Measurements from ENCODE around the gene BNIP3. TPM values are rescaled to one million over a fixed set of nuclear protein-coding genes. Genes with fewer than 3 reads are reported as not detected.

The BNIP3 gene
- total and polyA plus RNA-seq, 2 donors (not counting 3 experiments of a cell fraction or from before 2014, with no cell fraction given) = 51.4 to 53.3 TPM

DNA sequence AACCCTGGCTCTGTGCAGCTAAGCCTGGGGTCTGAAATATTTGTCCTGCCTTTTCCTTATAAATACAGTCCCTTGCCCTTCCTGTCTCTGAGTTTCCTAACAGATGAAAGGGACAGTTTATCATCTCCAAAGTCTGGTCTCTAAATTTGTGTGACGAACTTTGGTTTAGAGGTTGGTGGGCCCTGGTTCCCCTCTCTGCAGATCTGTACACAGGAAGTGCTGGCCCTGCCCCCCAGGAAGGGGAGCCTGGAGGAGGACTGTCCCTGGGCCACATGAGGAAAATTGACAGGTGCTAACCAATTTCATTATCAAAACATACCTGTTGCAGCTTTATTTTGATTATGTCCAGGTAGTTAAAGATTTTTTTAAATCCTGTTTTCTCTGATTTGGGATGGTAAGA is 46.5 kb downstream of the BNIP3 start:
- peaks cover 21% of the 10 kb centered on the region for H3K4me1 ChIP-seq (ENCODE audit: control insufficient read depth, extremely low read depth, insufficient read depth, low read length)
- H3K9me1 ChIP-seq (replicated peaks; ENCODE audit: control insufficient read depth, extremely low read depth, insufficient read depth, low read length) = no peaks in the 10 kb centered on the region
- DNase-seq (ENCODE audit: low read depth, low spot score) (no peak), FAIRE-seq (no peak)
- dilution Hi-C loops (cut with MboI; ENCODE audit: extremely low pct_ligation_motif_present, low sequenced_read_pairs) (no loop called here), intact Hi-C loops (cut with micrococcal nuclease) (no loop called here)
- no peak overlapping the region for H3K4me3 ChIP-seq (replicated peaks in 1 of 3; ENCODE audit: insufficient read depth in 1 of 3, low read depth in 1 of 3, low read length in 3 of 3)
- H3K9me3 ChIP-seq (replicated peaks; ENCODE audit: control insufficient read depth, insufficient read depth, low read length) = no peaks in the 10 kb centered on the region
- H3K79me2 ChIP-seq (ENCODE audit: control insufficient read depth, insufficient read depth, low read length) = peaks cover 64% of the 10 kb centered on the region
- no TSS peak for BruUV-seq (replicated peaks)
- no peaks in the 10 kb centered on the region for H4K20me1 ChIP-seq (replicated peaks; ENCODE audit: control insufficient read depth, extremely low read depth, insufficient read depth, low read length)
- no peak overlapping the region for H3K9ac ChIP-seq (replicated peaks; ENCODE audit: extremely low read depth, insufficient read depth, low read length)
- no peaks in the 10 kb centered on the region for H3K27me3 ChIP-seq (ENCODE audit: control insufficient read depth in 2 of 2, insufficient read depth in 2 of 2, low read length in 2 of 2)
- peak overlapping the region; percentile 13 for H3K27ac ChIP-seq (ENCODE audit: insufficient read depth, low read depth, low read length)
- CTCF ChIA-PET = interaction anchor here (1.2 to 1.6 kb wide), 2 partner anchors 8 to 10 kb away, joined by 4 to 9 read pairs; no protein-coding TSS in a partner anchor
- POLR2A ChIA-PET = no interaction called here
- TF ChIP-seq POLR2AphosphoS5 (IDR thresholded peaks at IDR 0.05; ENCODE audit: insufficient read depth, low read depth, low read length) (no peak), CTCF (IDR thresholded peaks at IDR 0.05; ENCODE audit: extremely low read depth in 1 of 2, insufficient read depth in 1 of 2, low read depth in 1 of 2, low read length in 2 of 2) (no peak), JUN (IDR thresholded peaks at IDR 0.05; ENCODE audit: borderline replicate concordance, insufficient read depth, insufficient read length, low read depth) (no peak)
- H2AFZ ChIP-seq (ENCODE audit: low read depth, low read length) = no peak overlapping the region
- no peak overlapping the region for H3K4me2 ChIP-seq (ENCODE audit: insufficient read depth, low read length)
- H3K36me3 ChIP-seq (ENCODE audit: control insufficient read depth in 2 of 2, extremely low read depth in 1 of 2, insufficient read depth in 2 of 2, low read length in 2 of 2) = peaks cover 0 to 14% of the 10 kb centered on the region in 2 experiments

GRCh38 chr10:131934769-131935168 is 47.0 kb downstream of the BNIP3 start:
- TF ChIP-seq FOS (IDR thresholded peaks at IDR 0.05; ENCODE audit: borderline replicate concordance, insufficient read depth, low read length) (no peak), POLR2A (IDR thresholded peaks at IDR 0.05; ENCODE audit: low read depth, low read length) (no peak), POLR2AphosphoS5 (IDR thresholded peaks at IDR 0.05; ENCODE audit: insufficient read depth, low read depth, low read length) (no peak)
- Histone ChIP-seq H3K36me3 (ENCODE audit: control insufficient read depth in 2 of 2, extremely low read depth in 1 of 2, insufficient read depth in 2 of 2, low read length in 2 of 2) (peaks cover 0 to 14% of the 10 kb centered on the region in 2 experiments), H3K9ac (replicated peaks; ENCODE audit: extremely low read depth, insufficient read depth, low read length) (no peak overlapping the region), H3K27me3 (ENCODE audit: control insufficient read depth in 2 of 2, insufficient read depth in 2 of 2, low read length in 2 of 2) (no peaks in the 10 kb centered on the region), H3K9me1 (replicated peaks; ENCODE audit: control insufficient read depth, extremely low read depth, insufficient read depth, low read length) (no peaks in the 10 kb centered on the region), H3K4me3 (replicated peaks in 1 of 3; ENCODE audit: insufficient read depth in 1 of 3, low read depth in 1 of 3, low read length in 3 of 3) (no peak overlapping the region), H3K9me3 (replicated peaks; ENCODE audit: control insufficient read depth, insufficient read depth, low read length) (no peaks in the 10 kb centered on the region), H3K27ac (ENCODE audit: insufficient read depth, low read depth, low read length) (peak overlapping the region; percentile 13), H3K4me1 (ENCODE audit: control insufficient read depth, extremely low read depth, insufficient read depth, low read length) (peaks cover 26% of the 10 kb centered on the region), H3K4me2 (ENCODE audit: insufficient read depth, low read length) (no peak overlapping the region), H3K79me2 (ENCODE audit: control insufficient read depth, insufficient read depth, low read length) (peaks cover 69% of the 10 kb centered on the region), H4K20me1 (replicated peaks; ENCODE audit: control insufficient read depth, extremely low read depth, insufficient read depth, low read length) (no peaks in the 10 kb centered on the region), H2AFZ (ENCODE audit: low read depth, low read length) (no peak overlapping the region)
- POLR2A ChIA-PET = no interaction called here
- no TSS peak for BruUV-seq (replicated peaks)
- CTCF ChIA-PET = interaction anchor here (1.2 to 1.6 kb wide), 2 partner anchors 8 to 10 kb away, joined by 4 to 9 read pairs; no protein-coding TSS in a partner anchor
- FAIRE-seq (peak; percentile 37), DNase-seq (ENCODE audit: low read depth, low spot score) (no peak)
- dilution Hi-C loops (cut with MboI; ENCODE audit: extremely low pct_ligation_motif_present, low sequenced_read_pairs) = no loop called here
- intact Hi-C loops (cut with micrococcal nuclease) = no loop called here

Measured in endothelial cell of umbilical vein (primary cell).